Left cardiac atrium (tissue), 4 donors: ENCODE data around the gene MBD3L1. TPM values are rescaled to one million over a fixed set of nuclear protein-coding genes. Genes with fewer than 3 reads are reported as not detected.
A peak's percentile ranks its signal among the peaks of the same experiment; 100 is the strongest.

Source experiments
- ATAC-seq, 2 donors: fragments of 200-7000 bp; cut with Tn5 transposase; one replicate each; pipeline ENCODE4 v1.9.1; 2020; ENCODE audit warnings: mild to moderate bottlenecking in 2 of 2, moderate library complexity in 2 of 2
- DNase-seq: peaks from one replicate; pipeline ENCODE4 v3.0.0-alpha.2; 2020
- intact Hi-C, 2 donors: fragments of 100-400 bp; cut with DNase I; formaldehyde crosslinking; loops; one replicate each; pipeline versions ENCODE4 v1.14.1 to v1.15.1; 2022 to 2023
- long read RNA-seq: library from polyadenylated mRNA; unstranded; transcript quantifications from one replicate; pipeline ENCODE4 v2.0.0, GENCODE V29; 2021
- total RNA-seq, 2 donors: library from RNA; stranded (reverse); fragmentation: NEBNext Ultra II Directional; extraction: Animal tissue kit (Norgen Biotek cat#: 25700); gene quantifications; one replicate each; pipeline ENCODE4 v1.2.1, GENCODE V29; 2021
- donor health status: DM: no; HTN: yes; CAD: no.
- donor health status: DM: no; HTN: yes; CAD: no; lungs with severe emphysema.
- donor health status: DM: yes; HTN: yes; CAD: no.
- donor health status: Dilated cardiomyopathy.

The MBD3L1 gene
- not detected for total RNA-seq
- long read RNA-seq = 0 reads

- peak; percentile 100 for DNase-seq
- intact Hi-C loops = no loop called here
- ATAC-seq = peak; percentile 95 to 98
These were observed at the start of gene MBD3L1, which contains the start of gene ZNF558 for GRCh38 chr19:8832132-8833021. Gene MBD3L1, plus strand, starts transcription at chr19:8832377. Its CDS starts 10,302 bp downstream, at chr19:8842679. Gene ZNF558, minus strand, starts transcription at chr19:8832304. Its CDS starts 9,645 bp downstream, at chr19:8822659.

- no peak for ATAC-seq
- intact Hi-C loops = no loop called here
- no peak for DNase-seq
These were observed 37.4 kb upstream of the MBD3L1 start for GRCh38 chr19:8794823-8795222.

GRCh38 chr19:8806661-8807060 lies 25.5 kb upstream of the MBD3L1 start:
- no peak for ATAC-seq
- intact Hi-C loops = no loop called here

GRCh38 chr19:8811315-8812172 lies 20.6 kb upstream of the MBD3L1 start:
- ATAC-seq = no peak
- no peak for DNase-seq
- intact Hi-C loops = no loop called here

More at GRCh38 chr19:8806661-8807060, 25.5 kb upstream of the MBD3L1 start:
- DNase-seq = no peak

GRCh38 chr19:8814176-8814575 lies 18.0 kb upstream of the MBD3L1 start:
- ATAC-seq = no peak
- intact Hi-C loops = no loop called here
- no peak for DNase-seq

GRCh38 chr19:8815780-8816179 lies 16.4 kb upstream of the MBD3L1 start:
- intact Hi-C loops = no loop called here
- ATAC-seq (no peak), DNase-seq (no peak)

- intact Hi-C loops = no loop called here
- ATAC-seq (no peak), DNase-seq (no peak)
These were observed 11.9 kb upstream of the MBD3L1 start for GRCh38 chr19:8820234-8820633.

GRCh38 chr19:8821748-8822241 lies 10.4 kb upstream of the MBD3L1 start:
- DNase-seq = no peak
- intact Hi-C loops = no loop called here
- ATAC-seq = no peak

GRCh38 chr19:8826371-8826770 lies 5.8 kb upstream of the MBD3L1 start:
- intact Hi-C loops = no loop called here
- ATAC-seq = no peak
- DNase-seq = no peak

GRCh38 chr19:8827277-8827676 lies 4.9 kb upstream of the MBD3L1 start:
- intact Hi-C loops = no loop called here
- no peak for ATAC-seq
- DNase-seq = no peak

- intact Hi-C loops = no loop called here
- DNase-seq (no peak), ATAC-seq (no peak)
These were observed 804 bp upstream of the MBD3L1 start for GRCh38 chr19:8831373-8831772.

GRCh38 chr19:8831832-8832131 lies 395 bp upstream of the MBD3L1 start:
- intact Hi-C loops = no loop called here
- ATAC-seq (peak; percentile 13 to 26), DNase-seq (no peak)

GRCh38 chr19:8835446-8835845 lies 3.3 kb downstream of the MBD3L1 start:
- DNase-seq = no peak
- ATAC-seq = no peak
- intact Hi-C loops = no loop called here

GRCh38 chr19:8835877-8836276 lies 3.7 kb downstream of the MBD3L1 start:
- ATAC-seq (no peak), DNase-seq (no peak)
- intact Hi-C loops = no loop called here

GRCh38 chr19:8840708-8841107 lies 8.5 kb downstream of the MBD3L1 start:
- DNase-seq = no peak
- ATAC-seq = no peak
- intact Hi-C loops = no loop called here

GRCh38 chr19:8846819-8847218 lies 14.6 kb downstream of the MBD3L1 start:
- no peak for DNase-seq
- ATAC-seq = no peak
- intact Hi-C loops = no loop called here

- DNase-seq (no peak), ATAC-seq (no peak)
- intact Hi-C loops = no loop called here
These were observed 17.1 kb downstream of the MBD3L1 start for GRCh38 chr19:8849232-8849631.

GRCh38 chr19:8850488-8850887 lies 18.3 kb downstream of the MBD3L1 start:
- DNase-seq = no peak
- intact Hi-C loops = no loop called here
- no peak for ATAC-seq

GRCh38 chr19:8858260-8858659 lies 26.1 kb downstream of the MBD3L1 start:
- DNase-seq = no peak
- no peak for ATAC-seq
- intact Hi-C loops = no loop called here

GRCh38 chr19:8866344-8866743 lies 34.2 kb downstream of the MBD3L1 start:
- no peak for ATAC-seq

More at GRCh38 chr19:8866344-8866743, 34.2 kb downstream of the MBD3L1 start:
- intact Hi-C loops = no loop called here
- DNase-seq = no peak
